Glomerular endothelial cell (primary cell): Measurements from ENCODE around the gene RAB27B. TPM values are rescaled to one million over a fixed set of nuclear protein-coding genes. Genes with fewer than 3 reads are reported as not detected.
A peak's percentile ranks its signal among the peaks of the same experiment; 100 is the strongest.
"Not testable (repeated sequence)": the region's sequence is repeated elsewhere in the genome, so short reads cannot be mapped to it uniquely, and the experiment has no call there.

Source experiments
- DNase-seq: peaks from one replicate; pipeline ENCODE4 v3.0.0-alpha.2; 2011; ENCODE audit warnings: low read depth, low spot score; ENCODE audit errors: extremely low read depth
- total RNA-seq: library from RNA; depleted of rRNA; stranded (reverse); fragments of >200 nt; gene quantifications from 2 replicates; pipeline ENCODE4 v1.2.3, GENCODE V29; 2015

RAB27B gene, protein sequence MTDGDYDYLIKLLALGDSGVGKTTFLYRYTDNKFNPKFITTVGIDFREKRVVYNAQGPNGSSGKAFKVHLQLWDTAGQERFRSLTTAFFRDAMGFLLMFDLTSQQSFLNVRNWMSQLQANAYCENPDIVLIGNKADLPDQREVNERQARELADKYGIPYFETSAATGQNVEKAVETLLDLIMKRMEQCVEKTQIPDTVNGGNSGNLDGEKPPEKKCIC
- total RNA-seq: 0.15 and 0.99 TPM in 2 replicates

GRCh38 chr18:54828281-54828881, at the start of gene RAB27B:
Gene RAB27B (plus strand): TSS chr18:54828477. CDS start chr18:54877586, 49,109 bp downstream.
- DNase-seq: no peak

DNA sequence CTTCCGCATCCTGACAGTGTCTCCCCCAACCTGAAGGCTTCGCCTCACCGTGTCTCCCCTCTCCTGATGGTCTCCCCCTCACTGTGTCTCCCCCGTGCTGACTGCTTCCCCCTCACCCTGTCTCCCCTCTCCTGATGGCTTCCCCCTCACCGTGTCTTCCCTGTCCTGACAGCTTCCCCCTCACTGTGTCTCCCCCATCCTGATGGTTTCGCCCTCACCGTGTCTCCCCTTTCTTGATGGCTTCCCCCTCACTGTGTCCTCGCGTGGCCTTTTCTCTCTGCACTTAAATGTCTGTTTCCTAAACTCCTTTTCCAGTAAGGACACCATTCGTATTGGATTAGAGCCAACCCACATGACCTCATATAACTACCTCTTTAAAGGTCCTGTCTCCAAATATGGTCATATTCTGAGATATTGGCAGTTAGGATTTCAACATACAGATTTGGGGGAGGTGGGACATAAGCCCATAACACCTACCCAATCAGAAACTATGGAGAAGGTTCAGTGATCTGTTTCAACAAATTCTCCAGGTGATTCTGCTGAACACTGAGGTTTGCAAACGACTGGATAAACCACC, 47.9 kb upstream of the RAB27B start:
- DNase-seq: no peak

DNA sequence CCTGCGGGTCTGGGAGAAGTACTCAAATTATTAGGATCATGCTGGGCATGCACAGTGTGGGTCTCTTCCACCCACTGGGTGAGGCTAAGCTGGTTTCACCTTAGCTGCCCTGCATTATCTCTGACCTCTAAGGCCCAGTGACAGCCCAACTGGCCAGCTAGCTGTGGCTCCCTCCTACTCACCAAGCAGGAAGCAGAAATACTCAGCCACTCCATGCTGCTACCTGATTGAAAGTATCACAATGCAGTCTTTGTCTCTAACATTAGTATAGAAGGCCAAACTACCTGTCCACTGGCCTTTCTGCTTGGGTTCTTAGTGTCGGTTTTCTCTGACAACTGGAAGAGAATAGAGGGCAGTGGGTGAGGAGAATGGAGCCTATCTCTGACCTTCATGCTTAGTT, 47.3 kb upstream of the RAB27B start:
- no peak for DNase-seq

- DNase-seq: no peak
These were observed 45.1 kb upstream of the RAB27B start for GRCh38 chr18:54783139-54783538.

- DNase-seq: no peak
These were observed 42.1 kb upstream of the RAB27B start for GRCh38 chr18:54786206-54786605.

GRCh38 chr18:54787121-54787520, 41.2 kb upstream of the RAB27B start:
- DNase-seq: no peak

- no peak for DNase-seq
These were observed 40.7 kb upstream of the RAB27B start for GRCh38 chr18:54787616-54788015.

DNA sequence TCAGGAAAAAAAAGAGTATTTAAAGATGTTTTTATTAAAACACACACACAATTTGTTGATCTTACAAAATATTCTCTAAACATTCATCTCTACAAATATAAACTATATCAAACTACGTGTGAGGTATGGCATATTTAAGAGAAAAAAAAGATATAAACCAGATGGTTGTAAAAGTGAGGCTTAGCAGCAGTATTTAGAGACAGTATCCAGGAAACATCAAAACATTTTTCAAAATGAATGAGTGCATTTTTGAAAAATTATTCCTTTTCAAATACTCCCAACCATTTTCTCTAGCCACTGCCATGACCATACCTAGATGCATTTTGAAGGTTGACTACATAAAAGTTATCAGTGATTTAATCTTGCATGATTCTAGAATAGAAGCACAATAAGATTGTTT, 38.2 kb upstream of the RAB27B start:
- no peak for DNase-seq

DNA sequence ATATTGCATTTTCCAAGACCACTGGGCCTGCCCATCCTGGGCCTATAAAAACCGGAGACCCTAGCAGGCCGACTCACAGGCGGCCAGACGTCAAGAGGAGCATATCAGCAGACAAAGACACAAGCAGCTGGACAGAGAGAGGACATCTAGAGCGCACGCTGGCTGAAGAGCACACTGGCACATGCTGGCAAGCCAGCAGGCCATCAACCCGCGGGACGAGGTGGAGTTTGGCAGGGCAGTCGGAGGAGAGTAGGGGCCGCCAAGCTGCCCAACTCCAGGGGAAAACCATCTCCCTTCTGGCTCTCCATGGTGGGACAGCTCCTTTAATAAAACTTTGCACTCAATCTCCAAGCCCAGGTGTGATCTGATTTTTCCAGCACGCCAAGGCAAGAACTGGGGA, 36.6 kb upstream of the RAB27B start:
- no peak for DNase-seq

DNA sequence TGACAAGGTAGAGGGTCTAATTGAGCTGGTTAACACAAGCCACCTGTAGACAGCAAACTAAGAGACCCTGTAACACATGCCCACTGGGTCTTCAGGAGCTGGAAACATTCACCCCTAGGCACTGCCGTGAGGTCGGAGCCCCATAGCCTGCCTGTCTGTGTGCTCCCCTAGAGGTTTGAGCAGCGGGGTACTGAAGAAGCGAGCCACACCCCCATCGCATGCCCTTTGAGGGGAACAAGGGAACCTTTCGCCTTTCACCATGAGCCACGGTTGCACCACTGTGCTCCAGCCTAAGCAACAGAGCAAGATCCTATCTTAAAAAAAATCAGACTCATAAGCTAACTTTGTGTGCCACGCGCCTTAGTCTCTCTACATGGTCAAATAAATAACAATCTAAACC, 36.2 kb upstream of the RAB27B start:
- no peak for DNase-seq

DNA sequence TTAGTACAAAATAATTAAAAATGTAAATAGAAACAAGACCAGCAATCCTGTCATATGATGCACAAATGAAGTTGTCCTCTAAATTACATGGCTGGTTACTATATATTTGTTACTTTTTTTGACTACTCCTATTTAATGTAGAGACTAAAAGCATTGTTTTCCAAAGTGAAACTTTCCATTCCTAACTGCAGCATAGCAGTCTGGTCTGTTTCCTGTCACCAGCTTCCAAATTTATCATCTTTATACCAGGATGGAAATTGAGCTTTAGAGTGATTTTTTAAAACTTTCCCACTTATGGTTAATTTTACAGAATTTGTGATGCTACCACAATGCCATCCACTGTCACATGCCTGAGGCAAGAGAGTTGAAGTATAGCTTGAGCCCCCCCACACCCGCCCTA, 33.5 kb upstream of the RAB27B start:
- no peak for DNase-seq

DNA sequence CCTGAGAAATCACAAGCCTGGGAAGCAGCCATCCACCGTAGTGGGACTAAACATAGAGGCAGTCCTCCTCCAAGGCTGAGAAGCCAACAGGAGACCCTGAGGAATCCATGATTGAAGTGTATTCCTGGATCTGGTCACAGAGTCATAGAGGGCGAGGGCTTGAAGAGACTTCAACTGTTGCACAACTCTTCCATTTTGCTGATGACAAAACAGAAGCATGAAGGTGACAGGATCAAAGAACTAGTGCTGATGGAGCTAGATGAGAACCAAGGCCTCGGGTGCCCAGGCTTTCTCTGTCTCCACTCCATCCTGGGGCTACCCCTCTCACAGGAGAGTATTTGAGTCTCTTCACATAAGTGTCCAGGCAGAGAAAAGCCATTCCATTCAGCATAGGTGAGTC, 30.1 kb upstream of the RAB27B start:
- no peak for DNase-seq

DNA sequence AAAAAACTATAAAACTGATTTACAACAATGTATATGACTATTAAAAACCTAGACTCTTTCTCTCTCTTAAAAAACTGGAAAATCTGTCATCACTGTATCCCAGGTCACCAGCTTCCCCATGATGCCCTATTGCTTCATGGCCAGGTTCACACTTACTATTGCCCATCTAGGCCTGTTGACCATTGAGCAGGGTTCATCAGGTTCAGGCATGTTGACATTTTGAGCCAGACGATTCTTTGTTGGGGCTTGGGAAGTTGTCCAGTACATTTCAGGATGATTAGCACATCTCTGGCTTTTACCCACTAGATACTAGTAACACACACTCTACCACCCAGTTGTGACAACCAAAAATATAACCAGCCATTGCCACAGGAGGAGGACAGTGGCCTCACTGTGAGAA, 26.9 kb upstream of the RAB27B start:
- DNase-seq: no peak

DNA sequence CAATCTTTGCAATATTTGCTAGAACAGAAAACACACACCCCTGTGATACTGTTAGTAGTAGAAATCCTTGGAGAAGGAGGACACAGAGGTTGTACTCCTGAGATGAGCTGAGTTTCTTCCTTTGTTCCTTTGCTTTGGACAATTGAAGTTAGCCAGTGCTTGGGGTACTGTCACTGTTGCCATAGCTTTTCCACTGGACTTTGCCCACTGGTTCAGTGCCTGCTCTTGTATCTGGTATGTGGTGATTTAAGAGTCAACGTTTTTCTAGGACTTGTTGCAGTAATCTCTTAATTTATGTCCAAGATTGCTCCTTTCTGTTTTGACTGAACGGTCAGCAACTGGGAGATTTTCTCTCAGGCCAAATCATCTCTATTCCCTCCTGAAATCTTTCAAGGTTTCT, 26.1 kb upstream of the RAB27B start:
- no peak for DNase-seq

- DNase-seq: no peak
These were observed 25.4 kb upstream of the RAB27B start for GRCh38 chr18:54802686-54803395.

GRCh38 chr18:54805571-54806334, 22.5 kb upstream of the RAB27B start:
- peak; percentile 72 for DNase-seq

DNA sequence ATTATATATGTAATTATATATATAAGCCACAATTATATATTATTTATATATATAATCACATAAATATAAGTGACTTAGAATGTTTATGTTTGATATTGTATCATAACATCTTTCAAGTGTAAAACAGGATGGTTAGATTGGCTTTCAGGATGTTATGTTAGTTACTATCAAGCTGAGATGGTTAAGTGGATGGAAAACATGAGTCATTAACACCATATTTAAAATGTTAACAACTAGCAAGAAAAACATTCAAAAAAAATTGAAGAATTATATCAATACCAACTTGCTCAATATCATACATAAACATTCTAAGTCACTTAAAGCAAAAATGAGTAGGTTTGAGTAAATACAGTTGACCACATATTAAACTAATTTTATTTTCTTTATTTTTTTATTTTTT, 21.8 kb upstream of the RAB27B start:
- peak; percentile 44 for DNase-seq

DNA sequence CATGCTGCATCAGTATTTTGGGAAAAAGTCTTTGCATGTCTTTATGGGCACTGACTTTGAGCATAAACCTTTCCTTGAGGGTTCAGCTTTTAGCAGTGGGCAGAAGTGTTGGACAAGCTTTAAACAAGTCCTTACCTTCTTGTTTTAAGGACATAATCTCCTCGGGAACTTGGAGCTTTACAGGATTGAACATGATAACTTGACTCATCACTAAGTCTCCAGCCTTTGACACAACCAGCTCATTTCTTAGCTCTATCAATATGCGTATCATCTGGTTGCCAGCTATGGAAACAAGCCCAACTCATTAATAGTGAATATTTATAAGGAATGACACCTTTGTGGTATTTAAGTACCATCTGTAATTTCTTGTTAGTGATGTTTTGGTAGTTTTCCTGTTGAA, 21.0 kb upstream of the RAB27B start:
- DNase-seq: no peak

DNA sequence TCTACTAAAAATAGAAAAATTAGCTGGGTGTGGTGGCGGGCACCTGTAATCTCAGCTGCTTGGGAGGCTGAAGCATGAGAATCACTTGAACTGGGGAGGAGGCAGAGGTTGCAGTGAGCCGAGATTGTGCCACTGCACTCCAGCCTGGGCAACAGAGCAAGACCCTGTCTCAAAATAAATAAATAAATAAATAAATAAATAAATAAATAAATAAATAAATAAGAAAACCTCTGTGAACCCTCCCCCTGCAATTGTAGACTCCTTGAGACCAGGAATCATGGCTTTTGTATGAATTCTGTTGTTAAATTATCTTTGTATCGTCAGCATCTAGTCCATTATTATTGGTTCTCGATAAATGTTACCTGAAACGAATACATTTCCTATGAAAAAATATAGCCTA, 17.6 kb upstream of the RAB27B start:
- not testable (repeated sequence) for DNase-seq

GRCh38 chr18:54812885-54813284, 15.4 kb upstream of the RAB27B start:
- DNase-seq: no peak

DNA sequence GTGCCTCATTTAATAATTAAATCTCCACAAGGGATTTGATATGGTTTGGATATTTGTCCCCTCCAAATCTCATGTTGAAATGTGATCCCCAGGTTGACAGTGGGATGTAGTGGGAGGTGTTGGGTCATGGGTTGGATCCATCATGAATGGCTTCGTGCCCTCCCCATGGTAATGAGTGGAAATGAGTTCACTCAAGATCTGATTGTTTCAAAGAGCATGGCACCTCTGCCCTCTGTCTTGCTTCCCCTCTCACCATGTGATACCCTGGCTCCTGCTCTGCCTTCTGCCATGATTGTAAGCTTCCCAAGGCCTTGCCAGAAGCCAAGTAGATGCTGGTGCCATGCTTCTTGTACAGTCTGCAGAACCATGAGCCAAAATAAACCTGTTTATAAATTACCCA, 15.0 kb upstream of the RAB27B start:
- DNase-seq: no peak
